Retinal pigment epithelial cell (primary cell): ENCODE data around the gene MAGED1.
"Not testable (repeated sequence)": the region's sequence is repeated elsewhere in the genome, so short reads cannot be mapped to it uniquely, and the experiment has no call there.

Experiments
- DNase-seq: peaks from one replicate; pipeline ENCODE4 v3.0.0-alpha.2; 2010; ENCODE audit warnings: low read depth
- H3K4me3 ChIP-seq: 2 replicates; pipeline ENCODE4 v1.5.1; 2011; ENCODE audit warnings: mild to moderate bottlenecking, low read length, control low read depth, moderate library complexity
- TF ChIP-seq, protein P1 (sequence below): conservative IDR thresholded peaks from 2 replicates; pipeline ENCODE4 v1.5.1; 2011; ENCODE audit warnings: low read depth, low read length, control low read depth, inconsistent platforms

Gene MAGED1

DNA sequence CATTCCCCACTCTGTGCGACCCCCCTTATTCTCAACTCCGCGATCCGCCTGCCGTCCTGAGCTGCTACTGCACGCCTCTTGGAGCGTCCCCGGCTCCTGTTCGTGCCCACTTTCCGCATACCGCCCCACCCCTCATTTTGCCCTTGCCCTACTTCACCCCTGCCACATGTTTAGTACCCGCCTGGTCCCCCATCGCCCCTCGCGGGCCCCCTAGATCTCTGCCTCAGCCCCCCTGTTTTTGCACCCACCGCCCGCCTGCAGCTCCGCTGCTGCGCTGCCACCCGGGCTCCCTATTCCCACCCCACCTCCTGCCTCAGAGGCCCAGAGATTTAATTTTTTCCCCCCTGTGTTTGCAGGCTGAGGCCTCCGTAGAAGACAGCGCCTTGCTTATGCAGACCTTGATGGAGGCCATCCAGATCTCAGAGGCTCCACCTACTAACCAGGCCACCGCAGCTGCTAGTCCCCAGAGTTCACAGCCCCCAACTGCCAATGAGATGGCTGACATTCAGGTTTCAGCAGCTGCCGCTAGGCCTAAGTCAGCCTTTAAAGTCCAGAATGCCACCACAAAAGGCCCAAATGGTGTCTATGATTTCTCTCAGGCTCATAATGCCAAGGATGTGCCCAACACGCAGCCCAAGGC is 1.4 kb downstream of the MAGED1 start:
- TF ChIP-seq, protein P1, sequence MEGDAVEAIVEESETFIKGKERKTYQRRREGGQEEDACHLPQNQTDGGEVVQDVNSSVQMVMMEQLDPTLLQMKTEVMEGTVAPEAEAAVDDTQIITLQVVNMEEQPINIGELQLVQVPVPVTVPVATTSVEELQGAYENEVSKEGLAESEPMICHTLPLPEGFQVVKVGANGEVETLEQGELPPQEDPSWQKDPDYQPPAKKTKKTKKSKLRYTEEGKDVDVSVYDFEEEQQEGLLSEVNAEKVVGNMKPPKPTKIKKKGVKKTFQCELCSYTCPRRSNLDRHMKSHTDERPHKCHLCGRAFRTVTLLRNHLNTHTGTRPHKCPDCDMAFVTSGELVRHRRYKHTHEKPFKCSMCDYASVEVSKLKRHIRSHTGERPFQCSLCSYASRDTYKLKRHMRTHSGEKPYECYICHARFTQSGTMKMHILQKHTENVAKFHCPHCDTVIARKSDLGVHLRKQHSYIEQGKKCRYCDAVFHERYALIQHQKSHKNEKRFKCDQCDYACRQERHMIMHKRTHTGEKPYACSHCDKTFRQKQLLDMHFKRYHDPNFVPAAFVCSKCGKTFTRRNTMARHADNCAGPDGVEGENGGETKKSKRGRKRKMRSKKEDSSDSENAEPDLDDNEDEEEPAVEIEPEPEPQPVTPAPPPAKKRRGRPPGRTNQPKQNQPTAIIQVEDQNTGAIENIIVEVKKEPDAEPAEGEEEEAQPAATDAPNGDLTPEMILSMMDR = no peak
- H3K4me3 ChIP-seq = peak overlapping the region; percentile 85
- DNase-seq = no peak

DNA sequence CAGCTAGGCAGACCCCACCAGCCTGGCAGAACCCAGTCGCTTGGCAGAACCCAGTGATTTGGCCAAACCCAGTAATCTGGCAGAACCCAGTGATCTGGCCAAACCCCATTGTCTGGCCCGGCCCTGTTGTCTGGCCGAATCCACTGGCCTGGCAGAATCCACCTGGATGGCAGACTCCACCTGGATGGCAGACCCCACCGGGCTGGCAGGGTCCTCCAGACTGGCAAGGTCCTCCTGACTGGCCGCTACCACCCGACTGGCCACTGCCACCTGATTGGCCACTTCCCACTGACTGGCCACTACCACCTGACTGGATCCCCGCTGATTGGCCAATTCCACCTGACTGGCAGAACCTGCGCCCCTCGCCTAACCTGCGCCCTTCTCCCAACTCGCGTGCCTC is 3.2 kb downstream of the MAGED1 start:
- no peak for DNase-seq
- TF ChIP-seq, protein P1 = no peak
- no peak overlapping the region for H3K4me3 ChIP-seq

DNA sequence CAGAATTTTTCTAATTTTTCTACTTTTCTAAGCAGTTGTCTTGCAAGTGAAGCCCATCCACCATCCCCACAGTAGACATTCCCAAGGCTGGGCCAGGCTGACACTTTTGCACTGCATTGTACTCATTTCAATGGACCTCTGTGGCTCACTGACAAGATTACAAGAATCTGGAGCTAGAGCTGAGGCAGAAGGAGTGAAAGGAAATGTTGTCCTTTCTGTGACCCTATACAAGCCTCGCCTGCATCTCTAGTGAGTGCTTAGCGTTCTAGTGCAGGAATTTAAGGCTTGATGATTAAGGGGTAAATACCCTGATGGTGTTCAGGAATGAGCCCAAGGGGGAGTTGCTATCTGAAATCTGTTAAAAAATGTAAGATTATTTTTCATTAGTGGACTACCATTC is 6.3 kb downstream of the MAGED1 start:
- DNase-seq = peak; percentile 44
- TF ChIP-seq, protein P1 = no peak
- H3K4me3 ChIP-seq = no peak overlapping the region

DNA sequence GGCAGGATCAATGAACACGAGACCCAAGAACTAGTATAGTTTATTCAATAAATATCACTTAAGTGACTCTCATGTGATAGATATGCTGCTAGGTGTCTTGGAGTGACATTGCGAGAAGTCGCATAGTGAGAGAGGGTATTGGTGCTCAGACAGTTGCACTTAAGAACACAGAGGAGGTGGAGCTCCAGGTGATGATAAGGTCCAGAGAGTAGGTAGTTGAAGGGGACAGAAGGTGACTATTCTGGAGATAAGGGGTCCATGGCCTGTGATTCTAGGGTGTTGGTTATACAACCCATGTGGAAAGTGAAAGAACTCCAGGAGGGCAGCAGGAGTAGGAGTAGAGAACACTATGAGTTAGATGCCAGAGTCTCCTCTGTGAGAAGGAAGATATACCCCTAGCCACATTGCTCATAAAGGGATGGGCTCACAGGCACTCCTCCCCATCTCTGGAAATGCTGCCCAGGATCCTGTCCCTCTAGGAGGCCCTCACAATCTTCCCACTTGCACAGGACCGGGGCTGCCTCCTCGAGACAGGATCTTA is 9.2 kb downstream of the MAGED1 start:
- TF ChIP-seq, protein P1 = no peak
- no peak for DNase-seq
- no peak overlapping the region for H3K4me3 ChIP-seq

DNA sequence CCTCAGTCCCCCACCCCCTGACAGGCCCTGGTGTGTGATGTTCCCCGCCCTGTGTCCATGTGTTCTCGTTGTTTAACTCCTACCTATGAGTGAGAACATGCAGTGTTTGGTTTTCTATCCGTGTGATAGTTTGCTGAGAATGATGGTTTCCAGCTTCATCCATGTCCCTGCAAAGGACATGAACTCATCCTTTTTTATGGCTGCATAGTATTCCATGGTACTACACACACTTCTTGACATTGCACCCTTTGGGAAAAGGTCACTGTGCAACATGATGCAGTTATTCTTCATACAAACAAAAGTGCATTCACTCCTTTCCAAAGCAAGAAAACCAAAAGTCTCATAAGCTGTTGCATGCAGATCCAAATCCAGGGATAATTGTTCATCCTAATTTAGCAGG is 11.7 kb downstream of the MAGED1 start:
- DNase-seq, H3K4me3 ChIP-seq: not testable (repeated sequence)

DNA sequence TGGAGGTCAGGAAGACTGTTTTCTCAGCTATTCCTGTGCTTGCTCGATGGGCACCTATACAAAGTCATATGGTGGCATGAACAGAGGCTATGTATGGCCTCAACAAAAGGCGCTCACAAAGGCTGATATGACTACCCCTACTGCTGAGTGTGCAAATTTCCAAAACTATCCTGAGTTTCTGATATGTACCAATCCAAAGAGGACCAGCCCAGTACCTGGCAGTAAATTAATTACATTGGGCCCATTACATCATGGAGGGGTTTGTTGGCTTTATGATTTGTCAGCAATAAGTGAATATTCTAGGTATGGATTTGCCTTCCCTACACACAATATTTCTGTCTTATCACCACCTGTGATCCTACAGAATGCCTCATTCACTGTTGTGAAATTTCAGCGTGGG is 12.3 kb downstream of the MAGED1 start:
- no peak for DNase-seq
- TF ChIP-seq, protein P1 = no peak
- H3K4me3 ChIP-seq = no peak overlapping the region

DNA sequence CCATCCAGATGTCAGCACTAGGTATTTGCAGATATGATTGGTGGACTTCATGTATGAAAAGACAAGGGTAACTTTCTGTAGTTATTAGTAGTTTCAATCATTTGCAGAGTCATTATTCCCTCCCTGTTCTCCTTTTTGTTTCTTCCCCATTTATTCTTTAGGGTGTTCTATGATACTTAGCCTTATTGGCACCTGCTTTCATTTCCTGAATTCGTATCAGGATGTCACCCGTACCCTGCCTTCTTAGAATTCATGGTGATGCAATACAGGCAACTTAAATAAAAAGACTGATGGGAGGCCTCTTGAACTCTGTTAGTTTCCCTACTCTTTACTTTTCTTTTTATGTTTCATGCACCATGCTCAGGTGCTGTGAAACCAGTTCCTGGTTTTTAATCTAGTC is 24.2 kb downstream of the MAGED1 start:
- DNase-seq = no peak
- H3K4me3 ChIP-seq = no peak overlapping the region
- TF ChIP-seq, protein P1 = no peak
